Measurements from ENCODE around the gene SPIN1.

The SPIN1 gene

DNA sequence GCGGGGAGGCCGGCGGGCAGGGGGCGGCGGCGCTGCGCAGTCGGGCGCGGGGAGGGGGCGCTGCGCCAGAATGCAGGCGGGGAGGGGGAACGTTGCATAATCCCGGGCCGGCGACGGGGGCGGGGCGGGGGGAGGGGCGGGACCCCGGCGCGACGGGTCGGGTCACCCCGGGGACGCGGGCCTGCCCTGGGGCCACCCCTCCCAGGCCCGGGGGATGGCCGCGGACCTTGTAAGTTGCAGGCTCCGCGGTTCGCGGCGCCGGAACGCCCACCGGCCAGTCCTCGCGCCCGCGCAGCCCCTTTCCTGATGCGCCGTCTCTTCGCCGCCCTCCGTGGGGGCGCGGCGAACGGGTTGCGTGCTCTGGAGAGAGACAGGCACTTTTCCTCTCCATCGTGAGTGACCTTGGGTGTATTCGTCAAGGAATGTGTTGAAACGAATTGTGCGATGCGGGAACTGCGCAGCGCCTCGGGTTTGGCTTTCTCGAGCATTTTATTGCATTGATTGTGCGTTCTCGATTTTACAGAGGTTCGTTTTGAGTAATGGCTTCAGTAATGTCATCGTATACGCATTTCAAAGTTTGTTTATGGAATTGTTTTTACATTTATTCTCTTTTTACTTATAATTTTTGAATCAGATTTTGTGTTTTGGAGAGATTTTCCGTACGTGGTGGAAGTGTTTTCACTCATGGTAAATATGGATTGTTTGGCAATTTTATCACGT lies 802 bp downstream of the SPIN1 start:
- DNase-seq, result peak in 44 of 56 donors; percentile 15 to 82 (median 56)

DNA sequence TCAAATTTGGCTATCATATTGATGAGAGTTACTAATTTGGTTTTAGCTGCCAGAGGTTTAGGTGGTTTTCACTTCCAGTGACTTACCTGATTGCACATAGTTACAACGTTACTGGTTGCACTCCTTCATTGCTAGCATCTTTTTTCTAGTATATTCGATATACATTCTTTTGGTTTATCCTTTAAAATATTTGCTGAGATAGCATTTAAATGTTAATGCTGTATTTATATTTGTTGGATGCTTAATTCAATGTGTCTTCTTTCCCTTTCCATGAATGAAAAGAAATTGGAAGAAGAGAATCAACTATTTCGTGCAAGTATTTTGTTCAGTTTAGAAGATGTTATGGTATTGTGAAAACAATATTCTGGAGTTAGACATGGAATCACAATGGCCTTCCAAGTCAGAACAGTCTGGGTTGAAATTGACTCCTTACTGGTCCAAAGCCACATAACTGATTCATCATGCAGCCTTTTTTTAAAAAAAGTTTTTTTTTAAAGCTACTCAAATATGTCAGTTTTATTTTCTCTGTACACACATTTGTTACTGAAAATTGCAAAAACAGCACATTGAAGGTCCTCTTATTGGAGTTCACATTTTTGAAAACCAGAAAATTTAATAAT lies 2.2 kb downstream of the SPIN1 start:
- DNase-seq, result no peak

- no peak for DNase-seq
Measured at GRCh38 chr9:88391236-88391635, 3.0 kb downstream of the SPIN1 start.

- DNase-seq, result no peak
Measured at GRCh38 chr9:88391921-88392320, 3.7 kb downstream of the SPIN1 start.

GRCh38 chr9:88392549-88392948 lies 4.3 kb downstream of the SPIN1 start:
- no peak for DNase-seq

GRCh38 chr9:88396836-88397577 lies 8.8 kb downstream of the SPIN1 start:
- no peak for DNase-seq

DNA sequence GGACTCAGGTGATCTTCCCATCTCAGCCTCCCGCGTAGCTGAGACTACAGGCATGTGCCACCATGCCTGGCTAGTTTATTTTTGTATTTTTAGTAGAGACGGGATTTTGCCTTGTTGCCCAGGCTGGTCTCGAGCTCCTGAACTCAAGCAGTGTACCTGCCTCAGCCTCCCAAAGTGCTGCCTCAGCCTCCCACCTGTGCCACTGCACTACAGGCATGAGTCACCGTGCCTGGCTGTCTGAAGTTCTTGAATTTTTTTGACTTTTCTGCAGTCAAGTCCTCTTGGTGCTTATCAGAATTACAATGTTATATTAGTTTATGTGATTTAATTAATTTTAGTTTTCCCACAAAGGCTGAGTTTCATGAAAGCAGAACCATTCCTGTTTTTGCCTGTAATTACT lies 9.8 kb downstream of the SPIN1 start:
- DNase-seq, result peak in 11 of 56 donors; percentile 0 to 43 (median 6)

GRCh38 chr9:88399966-88400365 lies 11.7 kb downstream of the SPIN1 start:
- DNase-seq, result no peak

GRCh38 chr9:88403340-88403739 lies 15.1 kb downstream of the SPIN1 start:
- DNase-seq, result no peak

DNA sequence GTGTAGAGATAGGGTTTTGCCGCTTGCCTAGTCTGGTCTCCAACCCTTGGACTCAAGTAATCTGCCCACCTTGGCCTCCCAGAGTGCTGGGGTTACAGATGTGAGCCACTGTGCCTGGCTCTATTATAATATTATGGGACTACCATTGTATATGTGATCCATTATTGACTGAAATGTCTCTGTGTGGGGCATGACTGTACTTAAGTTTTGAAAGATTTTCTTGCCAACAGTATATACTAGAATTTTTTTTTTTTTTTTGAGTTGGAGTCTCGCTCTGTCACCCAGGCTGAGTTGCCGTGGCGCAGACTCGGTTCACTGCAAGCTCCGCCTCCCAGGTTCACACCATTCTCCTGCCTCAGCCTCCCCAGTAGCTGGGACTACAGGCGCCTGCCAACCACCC lies 17.8 kb downstream of the SPIN1 start:
- DNase-seq, result no peak

DNA sequence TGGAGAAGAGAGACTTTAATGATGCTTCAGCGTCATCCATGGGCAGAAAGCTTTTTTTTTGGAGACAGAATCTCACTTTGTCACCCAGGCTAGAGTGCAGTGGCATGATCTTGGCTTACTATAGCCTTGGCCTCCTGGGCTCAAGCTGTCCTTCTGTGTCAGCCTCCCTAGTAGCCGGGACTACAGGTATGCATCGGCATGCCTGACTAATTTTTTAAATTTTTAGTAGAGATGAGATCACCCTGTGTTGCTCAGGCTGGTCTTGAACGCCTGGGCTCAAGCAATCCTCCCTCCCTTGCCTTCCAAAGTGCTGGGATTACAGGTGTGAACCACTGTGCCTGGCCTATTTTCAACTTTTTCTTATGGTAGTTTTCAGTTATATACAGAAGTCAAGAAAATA lies 23.2 kb downstream of the SPIN1 start:
- DNase-seq, result no peak

GRCh38 chr9:88414298-88414697 lies 26.1 kb downstream of the SPIN1 start:
- no peak for DNase-seq

GRCh38 chr9:88418025-88418424 lies 29.8 kb downstream of the SPIN1 start:
- DNase-seq, result no peak

GRCh38 chr9:88418715-88419540 lies 30.7 kb downstream of the SPIN1 start:
- DNase-seq, result peak in 12 of 56 donors; percentile 1 to 55 (median 15)

- DNase-seq, result no peak
Measured at GRCh38 chr9:88420227-88420626, 32.0 kb downstream of the SPIN1 start.

DNA sequence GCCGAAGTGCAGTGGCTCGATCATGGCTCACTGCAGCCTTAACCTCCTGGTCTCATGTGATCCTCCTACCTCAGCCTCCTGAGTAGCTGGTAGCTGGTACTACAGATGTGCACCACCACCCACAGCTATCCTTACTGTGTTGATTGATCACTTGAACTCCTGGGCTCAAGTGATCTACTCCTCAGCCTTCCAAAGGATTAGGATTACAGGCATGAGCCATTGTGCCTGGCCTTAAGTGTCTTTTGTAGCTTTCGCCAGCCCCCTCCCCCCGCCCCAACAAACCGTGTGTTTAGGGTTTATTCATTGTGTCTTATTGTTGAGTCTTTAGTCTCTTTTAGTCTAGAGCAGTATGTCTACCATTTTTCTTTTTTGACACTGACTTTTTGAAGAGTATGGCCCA lies 33.1 kb downstream of the SPIN1 start:
- no peak for DNase-seq

GRCh38 chr9:88425538-88425950 lies 37.3 kb downstream of the SPIN1 start:
- no peak for DNase-seq

GRCh38 chr9:88426651-88427050 lies 38.4 kb downstream of the SPIN1 start:
- DNase-seq, result no peak

DNA sequence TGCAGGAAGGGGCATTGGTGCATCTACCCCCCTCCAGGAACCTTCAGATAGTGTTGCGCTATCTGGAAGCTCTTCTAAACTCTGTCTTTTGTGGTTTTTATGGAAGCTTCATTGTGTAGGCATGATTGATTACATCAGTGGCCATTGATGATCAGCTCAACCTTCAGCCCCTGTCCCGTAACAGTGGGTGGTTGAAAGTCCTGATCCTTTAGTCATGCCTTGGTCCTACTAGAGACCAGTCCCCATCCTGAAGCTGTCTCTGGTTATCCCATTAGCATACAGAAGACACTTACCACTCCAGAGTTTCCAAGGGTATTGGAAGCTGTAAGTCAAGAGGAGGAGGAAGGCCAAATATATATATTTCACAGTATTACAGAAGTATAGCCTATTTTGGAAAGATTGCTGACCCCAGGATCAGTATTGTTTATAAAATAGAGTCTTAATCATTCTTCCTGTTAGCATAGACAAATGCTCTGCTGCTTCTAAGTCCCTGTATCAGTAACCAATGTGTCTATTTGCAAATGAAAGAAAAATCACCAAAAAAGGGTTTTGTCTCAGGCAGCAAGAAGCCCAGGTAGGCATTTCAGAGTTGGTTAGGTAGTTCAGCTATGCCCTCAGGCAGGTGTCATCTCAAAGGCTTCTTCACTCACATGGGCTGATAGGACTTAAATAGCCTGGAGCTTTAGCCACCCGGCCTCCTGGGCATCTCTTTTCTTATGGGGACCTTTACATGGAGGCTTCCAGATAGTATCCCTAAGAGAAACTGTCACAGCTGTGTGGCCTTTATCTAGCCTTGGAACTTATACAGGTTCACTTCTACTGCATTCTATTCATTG lies 41.6 kb downstream of the SPIN1 start:
- no peak for DNase-seq

GRCh38 chr9:88433583-88434255 lies 45.5 kb downstream of the SPIN1 start:
- no peak for DNase-seq

Measured in nucleus accumbens (tissue), 56 donors.